ENCODE data around the gene PCLAF. TPM values are rescaled to one million over a fixed set of nuclear protein-coding genes. Genes with fewer than 3 reads are reported as not detected.
"Not testable (repeated sequence)": the region's sequence is repeated elsewhere in the genome, so short reads cannot be mapped to it uniquely, and the experiment has no call there.

PCLAF gene, protein sequence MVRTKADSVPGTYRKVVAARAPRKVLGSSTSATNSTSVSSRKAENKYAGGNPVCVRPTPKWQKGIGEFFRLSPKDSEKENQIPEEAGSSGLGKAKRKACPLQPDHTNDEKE
- polyA plus RNA-seq (ENCODE audit: insufficient read length in 12 of 12) = 10 to 100 TPM in 11 of 12 donors, not detected in 1; 18.8 to 74.8 (median 40.0) TPM
- long read RNA-seq, donor 1, transcript PCLAF-202 (3 exons, 911 nt) = minor isoform, 10 of 86 reads
- long read RNA-seq, donor 1, transcript PCLAF-201 (4 exons, 2,194 nt) = major isoform, 29 of 86 reads
- long read RNA-seq, donor 1, partial matches to known transcripts = 46 of 86 reads
- long read RNA-seq, donor 1, other reads (novel, unspliced or antisense) = 0 of 86 reads
- long read RNA-seq, donor 2, transcript PCLAF-202 (3 exons, 911 nt) = minor isoform, 8 of 47 reads
- long read RNA-seq, donor 2, transcript PCLAF-201 (4 exons, 2,194 nt) = major isoform, 36 of 47 reads
- long read RNA-seq, donor 2, partial matches to known transcripts = 0 of 47 reads
- long read RNA-seq, donor 2, other reads (novel, unspliced or antisense) = 0 of 47 reads
- long read RNA-seq, donor 3, transcript PCLAF-201 (4 exons, 2,194 nt) = major isoform, 20 of 26 reads
- long read RNA-seq, donor 3, transcript PCLAF-202 (3 exons, 911 nt) = minor isoform, 6 of 26 reads
- long read RNA-seq, donor 3, partial matches to known transcripts = 0 of 26 reads
- long read RNA-seq, donor 3, other reads (novel, unspliced or antisense) = 0 of 26 reads
- long read RNA-seq, donor 4, transcript PCLAF-201 (4 exons, 2,194 nt) = major isoform, 9 of 17 reads
- long read RNA-seq, donor 4, transcript PCLAF-202 (3 exons, 911 nt) = minor isoform, 6 of 17 reads
- long read RNA-seq, donor 4, partial matches to known transcripts = 0 of 17 reads
- long read RNA-seq, donor 4, other reads (novel, unspliced or antisense) = 0 of 17 reads
- long read RNA-seq, donor 5, transcript PCLAF-201 (4 exons, 2,194 nt) = major isoform, 34 of 93 reads
- long read RNA-seq, donor 5, transcript PCLAF-202 (3 exons, 911 nt) = minor isoform, 14 of 93 reads
- long read RNA-seq, donor 5, partial matches to known transcripts = 25 of 93 reads
- long read RNA-seq, donor 5, other reads (novel, unspliced or antisense) = 17 of 93 reads
- long read RNA-seq, donor 6, transcript PCLAF-202 (3 exons, 911 nt) = minor isoform, 8 of 41 reads
- long read RNA-seq, donor 6, transcript PCLAF-201 (4 exons, 2,194 nt) = major isoform, 32 of 41 reads
- long read RNA-seq, donor 6, partial matches to known transcripts = 0 of 41 reads
- long read RNA-seq, donor 6, other reads (novel, unspliced or antisense) = 0 of 41 reads
- long read RNA-seq, donor 7, transcript PCLAF-202 (3 exons, 911 nt) = minor isoform, 6 of 26 reads
- long read RNA-seq, donor 7, transcript PCLAF-201 (4 exons, 2,194 nt) = major isoform, 19 of 26 reads
- long read RNA-seq, donor 7, partial matches to known transcripts = 0 of 26 reads
- long read RNA-seq, donor 7, other reads (novel, unspliced or antisense) = 0 of 26 reads
- long read RNA-seq, donor 8, transcript PCLAF-202 (3 exons, 911 nt) = minor isoform, 11 of 48 reads
- long read RNA-seq, donor 8, transcript PCLAF-201 (4 exons, 2,194 nt) = major isoform, 35 of 48 reads
- long read RNA-seq, donor 8, partial matches to known transcripts = 0 of 48 reads
- long read RNA-seq, donor 8, other reads (novel, unspliced or antisense) = 0 of 48 reads
- long read RNA-seq, donor 9, transcript PCLAF-201 (4 exons, 2,194 nt) = major isoform, 26 of 32 reads
- long read RNA-seq, donor 9, transcript PCLAF-202 (3 exons, 911 nt) = minor isoform, 6 of 32 reads
- long read RNA-seq, donor 9, partial matches to known transcripts = 0 of 32 reads
- long read RNA-seq, donor 9, other reads (novel, unspliced or antisense) = 0 of 32 reads
- long read RNA-seq, donor 10, transcript PCLAF-201 (4 exons, 2,194 nt) = major isoform, 19 of 23 reads
- long read RNA-seq, donor 10, partial matches to known transcripts = 0 of 23 reads
- long read RNA-seq, donor 10, other reads (novel, unspliced or antisense) = 0 of 23 reads
- long read RNA-seq, donor 11, transcript PCLAF-201 (4 exons, 2,194 nt) = major isoform, 72 of 88 reads
- long read RNA-seq, donor 11, transcript PCLAF-202 (3 exons, 911 nt) = minor isoform, 12 of 88 reads
- long read RNA-seq, donor 11, partial matches to known transcripts = 0 of 88 reads
- long read RNA-seq, donor 11, other reads (novel, unspliced or antisense) = 0 of 88 reads

DNA sequence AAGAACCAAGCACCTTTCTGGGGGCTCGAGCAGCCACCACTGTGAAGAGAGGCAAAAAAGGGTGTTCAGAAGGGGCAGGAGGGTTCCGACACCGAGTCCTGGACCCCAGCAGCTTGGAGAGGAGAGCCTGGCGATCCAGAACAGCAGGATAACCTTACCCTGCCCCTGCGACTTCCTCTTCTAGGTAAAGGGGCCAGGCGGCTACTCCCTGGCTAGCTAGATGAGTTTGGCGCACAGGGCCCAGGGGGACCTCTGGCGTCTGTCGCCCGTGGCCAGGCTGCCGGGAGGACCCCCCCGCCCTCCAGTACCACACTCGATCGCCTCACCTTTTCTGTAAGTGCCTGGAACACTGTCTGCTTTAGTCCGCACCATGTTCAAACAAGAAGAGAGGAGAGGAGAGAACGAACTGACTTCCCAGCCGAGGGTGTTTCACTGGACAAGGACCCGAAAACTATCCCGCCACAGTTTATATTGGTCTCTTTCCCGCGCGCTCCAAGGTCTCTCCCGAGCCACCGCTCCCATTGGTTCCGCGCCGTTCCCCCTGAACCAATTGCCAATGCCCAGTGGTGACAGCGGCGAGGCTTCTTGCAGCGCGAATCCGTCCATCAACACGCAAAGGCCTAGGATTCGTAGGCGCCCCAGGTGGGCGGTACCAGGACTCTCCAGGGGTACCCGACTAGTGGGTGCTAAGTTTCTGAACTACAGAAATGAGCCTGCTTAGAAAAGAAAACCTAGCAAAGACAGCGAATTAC lies at the start of gene PCLAF:
TSS of gene PCLAF (minus strand) at position 442 of the 752 bp plus-strand sequence. CDS start at position 372, 70 bp downstream.
- peak; percentile 96 for DNase-seq

DNA sequence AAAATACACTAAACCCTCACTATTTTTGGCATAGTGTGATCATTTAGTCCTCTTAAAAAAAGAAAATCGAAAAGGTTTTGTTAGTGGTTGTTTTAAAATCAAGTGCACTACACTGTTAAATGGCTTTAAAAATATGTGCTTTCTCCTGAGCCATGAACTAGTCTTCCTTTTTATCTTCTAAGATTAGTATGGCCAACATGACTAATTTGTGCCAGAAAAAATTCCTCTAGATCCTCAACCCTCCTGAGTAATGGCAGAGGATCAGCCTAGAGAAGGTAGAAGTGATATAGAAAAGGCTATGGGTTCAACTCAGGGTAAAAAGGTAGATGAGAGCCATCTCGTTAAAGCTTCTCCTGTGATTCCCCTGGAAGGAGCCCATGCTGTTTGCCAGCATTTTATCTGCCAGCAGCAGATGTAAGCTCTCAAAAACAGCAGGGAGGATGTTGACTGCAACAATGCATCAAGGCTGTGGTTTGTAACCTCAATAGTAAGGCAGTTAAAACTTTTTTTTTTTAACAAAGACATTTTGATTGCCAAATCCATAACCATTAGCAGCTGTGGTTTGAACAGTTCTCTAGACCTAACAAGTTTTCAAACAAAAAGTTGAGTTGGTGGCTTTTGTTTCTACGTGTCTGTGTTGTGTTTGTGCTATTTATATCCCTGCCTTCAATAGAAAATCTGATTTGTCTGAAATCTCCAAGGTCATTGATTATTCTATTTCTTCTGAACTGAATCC lies 48.9 kb upstream of the PCLAF start:
- peak; percentile 68 for DNase-seq

DNA sequence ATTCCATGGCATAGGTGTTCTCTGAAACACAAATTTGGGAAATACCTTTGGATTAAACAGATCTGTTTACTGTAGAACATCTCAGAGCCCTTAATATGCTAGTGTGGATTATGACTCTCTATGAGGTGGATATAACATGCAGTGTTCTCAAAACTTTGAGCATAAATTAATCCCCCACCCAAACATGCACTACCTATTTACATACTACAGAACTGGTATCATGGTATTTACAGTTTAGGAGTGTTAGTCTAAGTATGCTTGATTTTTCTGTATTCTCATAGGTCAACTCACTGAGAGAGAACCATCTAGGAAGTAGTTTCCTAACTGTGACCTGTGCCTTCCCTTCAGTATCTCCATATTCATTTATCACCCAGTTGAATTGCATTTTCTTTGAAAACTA lies 48.2 kb upstream of the PCLAF start:
- DNase-seq = no peak

DNA sequence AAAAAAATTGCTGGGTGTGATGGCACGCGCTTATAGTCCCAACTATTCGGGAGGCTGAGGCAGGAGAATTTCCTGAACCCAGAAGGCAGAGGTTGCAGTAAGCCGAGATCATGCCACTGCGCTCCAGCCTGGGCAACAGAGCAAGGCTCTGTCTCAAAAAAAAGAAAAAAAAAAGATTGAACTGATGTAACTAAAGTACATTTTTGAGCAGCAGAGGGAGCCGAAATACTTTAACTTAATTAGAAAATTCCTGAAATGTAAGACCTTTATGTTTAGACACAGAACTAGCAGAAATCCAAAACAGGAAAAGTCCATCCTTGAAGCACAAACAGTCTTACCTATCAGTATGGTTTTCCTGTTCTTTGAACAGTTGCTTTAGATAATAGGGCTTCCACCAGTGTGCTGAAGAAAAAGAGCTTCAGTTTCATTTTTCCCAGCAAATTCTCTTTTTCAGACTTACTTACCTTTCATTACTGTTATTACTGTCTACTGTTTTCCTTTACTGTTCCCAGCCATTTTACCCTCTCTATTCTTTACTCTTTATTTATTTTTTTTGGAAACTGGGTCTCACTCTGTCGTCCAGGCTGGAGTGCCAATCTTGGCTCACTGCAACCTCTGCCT lies 45.7 kb upstream of the PCLAF start:
- no peak for DNase-seq

DNA sequence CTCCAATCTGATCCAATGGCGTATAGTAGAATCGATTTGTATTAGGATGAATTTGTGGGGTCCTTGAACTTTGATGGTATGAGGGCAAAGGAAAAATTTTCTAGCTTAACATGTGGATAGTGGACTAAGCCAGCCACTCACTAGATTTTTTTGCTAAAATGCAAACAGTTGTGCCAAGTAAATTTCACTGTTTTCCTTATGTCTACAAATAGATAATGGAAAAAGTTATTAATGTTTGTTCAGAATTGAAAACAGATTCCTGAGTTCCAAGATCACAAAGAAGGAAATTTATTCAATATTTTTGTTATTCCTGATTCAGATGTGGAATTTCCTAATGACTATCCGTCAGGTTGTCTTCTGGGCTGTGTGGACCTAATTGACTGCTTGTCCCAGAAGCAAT lies 44.0 kb upstream of the PCLAF start:
- DNase-seq = no peak

DNA sequence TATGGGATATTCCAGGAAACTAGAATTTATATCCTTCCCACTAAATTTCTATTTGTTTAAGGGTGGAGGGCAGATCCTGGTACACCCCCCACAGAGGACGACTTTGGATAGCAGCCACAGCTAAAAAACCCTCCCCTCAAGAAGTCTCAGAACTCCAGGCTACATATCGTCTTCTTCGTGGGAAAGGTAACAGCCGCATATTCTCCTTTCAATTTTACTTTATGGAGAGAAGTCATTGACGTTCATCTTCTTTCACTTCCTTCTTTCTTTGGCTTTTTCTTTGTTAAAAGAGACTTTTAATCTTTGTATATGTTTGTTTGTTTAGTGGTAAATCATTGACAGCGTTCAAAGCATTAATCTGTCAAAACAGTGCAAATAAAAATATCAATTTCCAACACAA lies 42.7 kb upstream of the PCLAF start:
- DNase-seq = no peak

DNA sequence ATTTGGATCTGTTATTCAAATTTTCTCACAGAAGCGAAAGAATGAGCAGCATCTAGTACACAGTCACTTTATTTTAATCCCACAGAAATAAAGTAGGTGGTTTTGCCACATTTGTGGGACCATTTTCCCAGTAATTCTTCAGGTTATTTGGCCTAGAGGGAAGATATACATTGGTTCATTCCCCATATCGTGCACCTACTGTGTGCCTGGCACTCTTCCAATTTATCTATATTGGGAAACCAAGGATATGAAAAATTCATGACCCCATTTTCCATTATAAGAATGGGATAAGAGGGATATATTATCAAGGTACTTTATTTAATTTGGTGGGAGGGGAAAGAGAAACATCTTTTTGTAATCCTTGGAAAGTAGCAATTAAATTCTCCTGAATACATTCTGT lies 41.5 kb upstream of the PCLAF start:
- DNase-seq = no peak

DNA sequence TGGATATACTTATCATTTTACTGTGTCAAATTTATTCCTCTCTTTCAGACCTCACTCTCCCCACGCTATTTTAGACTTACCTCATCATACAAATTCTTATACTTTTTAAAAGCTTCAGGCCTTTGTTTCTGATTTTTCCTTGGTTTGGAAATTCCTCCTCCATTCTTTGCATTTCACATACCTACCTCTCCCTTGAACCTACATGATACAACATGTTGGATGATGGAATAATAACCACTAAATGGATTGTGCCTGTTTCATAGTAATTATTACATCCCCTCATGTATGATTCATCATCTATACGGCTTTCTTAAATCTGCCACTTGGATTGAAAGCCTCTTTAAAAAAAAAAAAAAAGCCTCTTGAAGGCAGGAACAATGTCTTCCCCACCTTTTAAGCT lies 31.0 kb upstream of the PCLAF start:
- no peak for DNase-seq

DNA sequence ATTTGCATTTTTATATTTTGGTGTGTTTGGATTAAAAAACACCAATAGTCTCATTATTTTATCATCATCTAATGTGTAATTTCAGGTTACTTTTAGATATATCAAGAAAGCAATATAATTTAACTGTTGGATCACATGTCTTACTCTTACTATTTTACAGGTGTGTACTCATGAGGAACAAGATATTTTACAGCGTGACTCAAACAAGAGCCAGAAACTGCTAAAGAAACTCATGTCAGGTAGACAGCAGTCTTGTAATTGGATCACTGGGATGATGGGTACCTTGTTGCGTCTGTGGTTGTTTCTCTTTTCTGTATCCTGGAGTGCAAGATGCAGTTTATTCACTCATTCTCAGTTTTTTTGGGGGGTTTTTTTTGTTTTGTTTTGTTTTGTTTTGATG lies 19.3 kb upstream of the PCLAF start:
- DNase-seq = no peak

DNA sequence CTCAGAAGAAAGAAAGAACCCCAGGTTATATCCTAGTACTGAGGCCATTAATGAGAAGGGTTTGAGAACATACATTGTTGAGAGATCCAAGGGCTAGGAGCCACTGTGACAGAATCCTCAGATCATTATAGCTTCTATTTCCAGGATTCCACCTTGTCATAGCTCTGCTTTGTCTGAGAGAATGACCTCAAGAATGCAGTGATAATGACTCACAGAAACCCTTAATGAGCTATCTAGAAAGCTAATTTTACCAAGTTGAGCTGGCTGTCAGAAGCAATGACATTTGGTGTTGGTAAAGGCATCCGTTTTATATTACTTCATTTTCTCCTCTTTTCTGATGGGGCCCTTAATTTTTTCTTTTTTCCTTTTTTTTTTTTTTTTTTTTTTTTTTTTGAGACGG lies 17.3 kb upstream of the PCLAF start:
- no peak for DNase-seq

DNA sequence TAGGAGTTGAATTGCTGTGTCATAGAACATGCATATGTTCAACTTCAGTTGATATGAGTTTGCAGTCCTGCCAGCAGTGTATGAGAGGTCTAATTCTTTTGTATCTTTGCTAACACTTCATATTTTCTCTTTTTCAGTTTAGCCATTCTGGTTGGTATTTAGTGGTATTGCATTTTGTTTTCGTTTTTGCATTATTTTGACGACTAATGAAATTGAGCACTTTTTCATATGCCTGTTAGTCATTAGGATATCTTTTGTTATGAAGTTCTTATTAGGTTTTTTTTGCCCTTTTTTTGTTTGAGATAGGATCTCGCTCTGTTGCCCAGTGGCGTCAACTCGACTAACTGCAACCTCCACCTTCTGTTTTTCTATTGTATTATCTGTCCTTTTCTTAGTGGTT lies 15.5 kb upstream of the PCLAF start:
- no peak for DNase-seq

DNA sequence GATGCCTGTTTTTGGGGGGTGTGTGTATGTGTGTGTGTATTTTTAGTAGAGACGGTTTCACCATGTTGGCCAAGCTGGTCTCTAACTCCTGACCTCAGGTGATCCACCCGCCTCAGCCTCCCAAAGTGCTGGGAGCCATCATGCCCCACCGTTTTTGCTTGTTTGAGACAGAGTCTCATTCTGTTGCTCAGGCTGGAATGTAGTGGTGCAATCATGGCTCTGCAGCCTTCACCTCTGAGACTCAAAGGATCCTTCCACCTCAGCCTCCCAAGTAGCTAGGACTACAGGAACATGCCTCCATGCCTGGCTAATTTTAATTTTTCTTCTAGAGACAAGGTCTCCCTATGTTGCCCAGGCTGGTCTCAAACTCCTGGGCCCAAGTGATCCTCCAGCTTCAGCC lies 11.2 kb upstream of the PCLAF start:
- not testable (repeated sequence) for DNase-seq

DNA sequence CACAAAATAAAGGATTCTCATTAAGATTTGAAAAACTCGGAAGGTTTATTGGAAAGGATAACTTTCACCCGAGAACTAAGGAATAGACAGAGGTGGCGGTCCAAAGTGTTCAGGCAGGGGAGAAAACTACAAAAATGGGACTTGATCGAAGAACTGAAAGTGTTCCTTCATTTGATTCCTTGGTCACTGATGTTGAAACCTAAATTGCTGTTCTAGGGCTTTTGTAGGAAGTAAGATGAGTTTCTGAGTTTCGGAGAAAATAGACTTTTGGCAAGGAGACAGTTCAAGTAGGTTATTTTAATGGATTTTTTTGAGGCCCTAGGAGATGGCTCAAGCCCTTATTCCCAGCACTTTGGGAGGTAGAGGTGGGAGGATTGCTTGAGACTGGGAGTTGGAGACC lies 7.8 kb upstream of the PCLAF start:
- no peak for DNase-seq

DNA sequence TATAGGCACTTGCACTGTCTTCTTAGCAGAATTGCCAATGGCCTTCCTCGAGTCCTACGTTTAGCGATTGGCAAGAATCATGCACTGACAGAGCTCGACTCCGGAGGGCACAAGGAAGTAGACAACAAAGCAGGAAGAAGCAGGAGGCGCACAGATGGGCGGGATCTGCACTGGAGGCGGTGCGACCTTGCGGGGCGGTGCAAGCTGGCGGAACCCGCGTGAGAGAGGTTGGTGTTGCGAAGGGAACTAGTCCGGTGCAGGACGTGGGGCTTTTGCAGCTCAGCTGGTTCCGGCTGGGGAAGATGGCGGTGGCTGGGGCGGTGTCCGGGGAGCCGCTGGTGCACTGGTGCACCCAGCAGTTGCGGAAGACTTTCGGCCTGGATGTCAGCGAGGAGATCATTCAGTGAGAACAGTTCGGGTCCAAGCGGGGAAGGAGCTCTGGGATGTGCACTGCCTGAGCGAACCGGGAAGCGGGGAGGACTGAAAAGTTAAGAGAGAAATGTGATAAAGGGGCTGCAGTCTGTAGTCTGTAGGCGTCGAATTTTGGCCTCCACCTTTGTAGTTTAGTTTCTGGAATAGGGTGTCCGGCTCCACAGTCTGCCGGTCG lies 6.4 kb upstream of the PCLAF start, which contains the start of gene TRIP4:
TSS of gene TRIP4 (plus strand) at position 275 of the 607 bp plus-strand sequence. CDS start at position 303, 28 bp downstream.
- DNase-seq = peak; percentile 94

DNA sequence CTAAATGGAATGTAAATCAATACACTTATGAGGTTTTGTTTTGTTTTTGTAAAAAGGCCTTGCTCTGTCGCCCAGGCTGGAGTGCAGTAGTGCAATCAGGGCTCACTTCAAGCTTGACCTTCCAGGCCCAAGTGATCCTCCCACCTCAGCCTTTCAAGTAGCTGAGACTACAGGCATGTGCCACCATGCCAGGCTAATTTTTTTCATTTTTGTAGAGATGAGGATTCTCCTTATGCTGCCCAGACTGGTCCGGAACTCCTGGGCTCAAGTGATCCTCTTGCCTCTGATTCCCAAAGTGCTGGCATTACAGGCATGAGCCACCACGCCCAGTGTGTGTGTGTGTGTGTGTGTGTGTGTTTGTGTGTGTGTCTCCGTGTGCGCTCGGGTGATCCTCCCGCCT lies 5.0 kb upstream of the PCLAF start:
- DNase-seq = no peak

DNA sequence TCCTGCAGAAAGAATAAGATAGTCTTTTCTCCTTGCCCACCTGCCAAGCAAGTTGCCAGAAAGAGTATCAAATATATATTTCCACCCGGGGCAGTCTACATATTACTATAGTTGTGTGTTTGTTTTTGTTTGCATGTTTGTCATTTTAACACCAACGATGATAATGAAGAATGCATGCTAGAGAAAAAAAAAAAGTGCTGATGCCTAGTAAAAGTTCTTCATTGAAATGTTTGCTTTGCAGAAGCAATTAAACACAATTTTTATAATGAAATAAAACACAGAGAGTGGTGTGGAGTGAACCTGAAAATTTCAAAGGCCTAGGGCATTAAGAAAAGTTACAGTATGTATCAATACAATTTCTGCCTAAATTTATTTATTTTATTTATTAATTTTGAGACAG lies 2.5 kb upstream of the PCLAF start:
- no peak for DNase-seq

DNA sequence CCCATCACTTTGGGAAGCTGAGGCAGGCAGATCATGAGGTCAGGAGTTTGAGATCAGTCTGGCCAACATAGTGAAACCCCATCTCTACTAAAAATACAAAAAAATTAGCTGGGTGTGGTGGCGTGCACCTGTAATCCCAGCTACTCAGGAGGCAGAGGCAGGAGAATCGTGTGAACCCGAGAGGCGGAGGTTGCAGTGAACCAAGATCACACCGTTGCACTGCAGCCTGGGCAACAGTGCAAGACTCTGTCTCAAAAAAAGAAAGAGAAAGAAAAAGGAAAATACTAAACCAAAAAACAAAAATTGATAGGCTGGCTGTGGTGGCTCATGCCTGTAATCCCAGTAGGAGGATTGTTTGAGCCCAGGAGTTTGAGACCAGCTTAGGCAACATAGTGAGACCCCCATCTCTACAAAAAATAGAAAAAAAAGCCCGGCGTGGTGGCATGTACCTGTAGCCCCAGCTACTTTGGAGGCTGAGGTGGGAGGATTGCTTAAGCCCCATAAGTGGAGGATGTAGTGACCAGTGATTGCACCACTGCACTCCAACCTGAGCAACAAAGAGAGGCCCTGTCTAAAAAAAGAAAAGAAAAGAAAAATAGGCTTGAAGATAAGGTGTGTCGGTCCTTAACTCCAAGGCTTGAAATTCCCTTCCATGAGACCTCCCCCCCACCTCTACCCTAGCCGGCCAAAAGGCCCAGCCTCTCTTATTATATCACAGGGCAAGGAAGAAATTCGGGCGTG lies 941 bp downstream of the PCLAF start:
- DNase-seq = not testable (repeated sequence)

All from muscle of arm (tissue), 14 donors.